Adrenal gland (tissue), 12 donors: ENCODE results near the gene NDST1. TPM values are rescaled to one million over a fixed set of nuclear protein-coding genes. Genes with fewer than 3 reads are reported as not detected.

Source experiments
- DNase-seq, 7 donors: peaks; one replicate each; pipeline ENCODE4 v3.0.0-alpha.2; 2019 to 2020
- H3K27ac ChIP-seq, 5 donors: fragments of 200-600 bp; sonication (generic) in 4 of 5; 1 replicate in 3 of 5; 2 replicates in 2 of 5; pipeline versions ENCODE4 v1.5.1 to v1.8.0; 2016 to 2020; ENCODE audit warnings: mild to moderate bottlenecking in 1 of 5
- H3K27me3 ChIP-seq: fragments of 200-600 bp; 2 replicates; pipeline ENCODE4 v1.8.0; 2021
- H3K36me3 ChIP-seq, 2 donors: fragments of 200-600 bp; replicated peaks in 1 of 2; 1 replicate in 1 of 2; 2 replicates in 1 of 2; pipeline versions ENCODE4 v1.5.1 to v1.8.0; 2018 to 2022
- H3K4me1 ChIP-seq, 2 donors: fragments of 200-600 bp; replicated peaks in 1 of 2; 1 replicate in 1 of 2; 2 replicates in 1 of 2; pipeline versions ENCODE4 v1.5.1 to v1.8.0; 2018 to 2021
- H3K4me3 ChIP-seq, 4 donors: fragments of 200-600 bp; sonication (generic) in 3 of 4; one replicate each; pipeline ENCODE4 v1.5.1; 2016 to 2018
- H3K9me3 ChIP-seq, 3 donors: fragments of 200-600 bp; sonication (generic) in 1 of 3; replicated peaks in 1 of 3; 1 replicate in 2 of 3; 2 replicates in 1 of 3; pipeline versions ENCODE4 v1.5.1 to v1.8.0; 2016 to 2021
- CTCF ChIP-seq, 6 experiments: fragments of 450-650 bp in 4 of 6; fragments of 200-600 bp in 2 of 6; sonication (generic) in 1 of 6; IDR thresholded peaks; 1 replicate in 5 of 6; 2 replicates in 1 of 6; pipeline versions ENCODE4 v1.5.1 to v1.8.0; 2016 to 2021; ENCODE audit warnings: antibody characterized with exemption in 6 of 6, mild to moderate bottlenecking in 2 of 6, moderate library complexity in 1 of 6
- POLR2A ChIP-seq, 2 donors: fragments of 450-650 bp; IDR thresholded peaks; one replicate each; pipeline ENCODE4 v1.6.1; 2017; ENCODE audit warnings: antibody characterized with exemption in 2 of 2, mild to moderate bottlenecking in 2 of 2, moderate library complexity in 1 of 2
- WGBS, 4 donors: extraction: QIAGEN DNeasy Blood & Tissue Kit in 2 of 4; methylation state at CpG; one replicate each; pipeline versions ENCODE4 v1.1.5 to v1.1.7; 2013 to 2017; 5-methylcytosine and 5-hydroxymethylcytosine counted together
- intact Hi-C, 2 donors: fragments of 100-400 bp; cut with DNase I; formaldehyde crosslinking; loops; one replicate each; pipeline versions ENCODE4 v1.14.1 to v1.15.0; 2022 to 2023
- polyA plus RNA-seq, 3 donors: library from polyadenylated mRNA; stranded (reverse); fragments of 200-250 nt in 2 of 3; fragments of 350-450 nt in 1 of 3; fragmentation: Illumina TruSeq in 1 of 3; extraction: RNeasy Lipid Tissue Mini Kit (QIAGEN cat#74804) in 1 of 3; gene quantifications; one replicate each; pipeline ENCODE4 v1.2.3, GENCODE V29; 2013 to 2014
- total RNA-seq, 9 donors: library from RNA; depleted of rRNA in 4 of 9; stranded (reverse); fragments of >200 nt in 4 of 9; fragments of 120-200 nt in 1 of 9; fragmentation: NEBNext Ultra II Directional in 1 of 9; extraction: Animal tissue kit (Norgen Biotek cat#: 25700) in 1 of 9; gene quantifications; one replicate each; pipeline versions ENCODE4 v1.1.0 to v1.2.4, GENCODE V29; 2013 to 2023
- donor health status: healthy with polysubstance abuse.
- donor health status: Bipolar disorder and iron deficiency.
- donor health status: DM: yes; HTN: yes; CAD: no.
- donor health status: DM: no; HTN: no; CAD: no.
- donor health status: DM: no; HTN: no; CAD: no.
- donor health status: DM: yes; HTN: yes; CAD: no.

NDST1 gene
- total and polyA plus RNA-seq, 12 donors, result 9.6 to 154 (median 94.7) TPM

DNA sequence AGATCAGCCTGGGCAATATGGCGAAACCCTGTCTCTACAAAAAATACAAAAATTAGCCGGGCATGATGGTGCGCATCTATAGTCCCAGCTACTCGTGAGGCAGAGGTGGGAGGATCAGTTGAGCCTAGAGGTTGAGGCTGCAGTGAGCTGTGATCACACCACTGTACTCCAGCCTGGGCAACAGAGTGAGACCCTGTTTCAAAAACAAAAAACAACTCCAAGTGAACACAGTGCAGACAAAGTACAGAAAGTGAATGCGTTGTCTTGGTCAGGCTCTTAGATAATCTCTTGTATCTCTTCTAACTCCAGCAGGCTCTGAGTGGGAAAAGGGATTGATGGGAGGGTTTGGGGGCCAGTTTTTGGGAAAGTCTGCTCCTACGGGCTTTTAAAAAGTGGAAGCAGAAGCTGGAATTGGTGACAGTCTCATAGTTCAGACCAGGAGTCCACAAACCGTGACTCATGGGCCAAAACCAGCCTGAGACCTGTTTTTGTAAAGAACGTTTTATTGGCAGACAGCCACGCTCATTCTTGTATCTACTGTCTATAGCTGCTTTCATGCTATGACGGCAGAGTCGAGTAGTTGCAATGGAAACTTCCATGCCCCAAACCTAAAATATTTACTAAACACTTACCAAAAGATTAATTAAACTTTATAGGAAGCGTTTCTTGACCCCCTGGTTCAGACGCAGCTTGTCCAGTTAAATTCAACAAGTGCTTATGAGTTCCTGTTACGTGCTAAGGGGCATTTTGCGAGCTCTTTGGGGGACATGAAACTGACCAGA lies 32.9 kb downstream of the NDST1 start:
- no peaks in the 10 kb centered on the region for H3K9me3 ChIP-seq
- TF ChIP-seq CTCF (IDR thresholded peaks at IDR 0.05), result no peak
- TF ChIP-seq POLR2A (IDR thresholded peaks at IDR 0.05), result no peak
- H3K4me3 ChIP-seq, result no peak overlapping the region
- H3K27ac ChIP-seq, result peak overlapping the region; percentile 78 to 96 (median 84)
- 62 to 64% (median 63%) methylated on average over 15 of the region's 15 CpGs for WGBS, 4 donors
- no peaks in the 10 kb centered on the region for H3K27me3 ChIP-seq
- H3K4me1 ChIP-seq, result peaks cover 39 to 60% of the 10 kb centered on the region in 2 donors
- peaks cover 0 to 76% of the 10 kb centered on the region in 2 donors for H3K36me3 ChIP-seq
- DNase-seq, result peak; percentile 87 to 98 (median 95)
- intact Hi-C loops, result no loop called here

- peak overlapping the region; percentile 78 to 96 (median 84) for H3K27ac ChIP-seq
- intact Hi-C loops, result no loop called here
- no peaks in the 10 kb centered on the region for H3K9me3 ChIP-seq
- H3K27me3 ChIP-seq, result no peaks in the 10 kb centered on the region
- H3K4me3 ChIP-seq, result no peak overlapping the region
- no peak for TF ChIP-seq CTCF (IDR thresholded peaks at IDR 0.05)
- TF ChIP-seq POLR2A (IDR thresholded peaks at IDR 0.05), result no peak
- WGBS, 4 donors, result 89 to 97% (median 91%) methylated on average over 5 to 6 of the region's 6 CpGs
- DNase-seq, result no peak
- H3K36me3 ChIP-seq, result peaks cover 0 to 77% of the 10 kb centered on the region in 2 donors
- H3K4me1 ChIP-seq, result peaks cover 39 to 60% of the 10 kb centered on the region in 2 donors
Measured at GRCh38 chr5:150541397-150541675, 33.4 kb downstream of the NDST1 start.

- Histone ChIP-seq H3K9me3 (no peaks in the 10 kb centered on the region), H3K4me3 (no peak overlapping the region), H3K36me3 (peaks cover 0 to 83% of the 10 kb centered on the region in 2 donors), H3K4me1 (peaks cover 36 to 56% of the 10 kb centered on the region in 2 donors), H3K27ac (peak overlapping the region; percentile 78 to 96 (median 84)), H3K27me3 (no peaks in the 10 kb centered on the region)
- peak in 1 of 2 donors; percentile 28 for TF ChIP-seq POLR2A (IDR thresholded peaks at IDR 0.05)
- no peak for TF ChIP-seq CTCF (IDR thresholded peaks at IDR 0.05)
- DNase-seq, result peak in 2 of 7 donors; percentile 50 to 66
- intact Hi-C loops, result no loop called here
Measured at GRCh38 chr5:150541895-150542294, 34.0 kb downstream of the NDST1 start.

- Histone ChIP-seq H3K27me3 (no peaks in the 10 kb centered on the region), H3K9me3 (no peaks in the 10 kb centered on the region), H3K27ac (peak overlapping the region; percentile 56 to 96 (median 84)), H3K4me3 (no peak overlapping the region), H3K36me3 (peaks cover 0 to 90% of the 10 kb centered on the region in 2 donors), H3K4me1 (peaks cover 34 to 52% of the 10 kb centered on the region in 2 donors)
- 26 to 48% (median 40%) methylated on average over 2 to 12 of the region's 12 CpGs for WGBS, 4 donors
- TF ChIP-seq CTCF (IDR thresholded peaks at IDR 0.05) (no peak), POLR2A (IDR thresholded peaks at IDR 0.05) (peak in 1 of 2 donors; percentile 14)
- intact Hi-C loops, result no loop called here
- DNase-seq, result peak in 6 of 7 donors; percentile 54 to 84 (median 66)
Measured at GRCh38 chr5:150542933-150543445, 35.1 kb downstream of the NDST1 start.
